ENCODE measurements around the gene MAST2.
"Not testable (repeated sequence)": the region's sequence is repeated elsewhere in the genome, so short reads cannot be mapped to it uniquely, and the experiment has no call there.

The MAST2 gene

DNA sequence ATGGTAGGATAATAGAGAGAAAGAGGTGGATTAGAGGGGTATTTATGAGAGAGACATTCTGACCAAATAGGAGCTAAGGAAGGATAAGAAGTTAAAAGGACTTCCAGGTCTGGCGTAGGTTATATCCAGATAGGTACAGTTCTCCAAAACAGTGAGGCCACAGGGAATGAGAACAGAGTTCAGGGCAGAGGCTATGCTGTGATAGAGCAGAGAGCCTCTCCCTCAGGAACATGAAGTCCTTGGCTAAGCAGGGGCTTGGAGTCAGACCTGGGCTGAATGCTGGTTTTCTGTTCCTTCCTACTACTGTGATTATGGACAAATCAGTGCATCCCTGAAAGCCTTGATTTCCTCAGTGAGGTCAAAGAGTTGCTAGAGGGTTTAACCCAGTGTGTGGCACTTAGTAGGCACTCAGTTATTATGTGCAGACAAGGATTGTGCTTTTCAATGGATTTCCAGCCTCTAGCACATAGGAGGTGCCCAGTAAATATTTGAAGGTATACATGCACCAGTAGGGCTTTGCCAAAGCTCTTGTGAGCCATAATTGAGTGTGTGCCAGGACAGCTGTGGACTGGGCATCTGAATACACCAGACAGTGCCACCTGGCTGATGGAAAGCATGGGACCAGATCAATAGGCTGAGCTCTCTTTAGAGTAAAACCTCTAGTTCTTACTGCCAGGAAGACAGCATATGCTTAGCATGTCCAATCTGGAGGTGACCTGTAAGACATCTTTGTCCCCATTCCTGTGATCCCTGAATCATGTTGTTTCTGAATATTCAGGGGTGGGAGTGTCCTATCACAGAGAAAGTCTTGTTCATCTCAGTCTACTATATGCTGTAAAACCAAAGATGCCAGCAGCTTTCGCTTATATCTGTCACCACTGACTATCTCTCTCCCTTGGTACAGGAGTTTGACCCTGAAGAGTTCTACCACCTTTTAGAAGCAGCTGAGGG lies 217.9 kb downstream of the MAST2 start:
- no peak for DNase-seq (ENCODE audit: low read depth in 2 of 2)

DNA sequence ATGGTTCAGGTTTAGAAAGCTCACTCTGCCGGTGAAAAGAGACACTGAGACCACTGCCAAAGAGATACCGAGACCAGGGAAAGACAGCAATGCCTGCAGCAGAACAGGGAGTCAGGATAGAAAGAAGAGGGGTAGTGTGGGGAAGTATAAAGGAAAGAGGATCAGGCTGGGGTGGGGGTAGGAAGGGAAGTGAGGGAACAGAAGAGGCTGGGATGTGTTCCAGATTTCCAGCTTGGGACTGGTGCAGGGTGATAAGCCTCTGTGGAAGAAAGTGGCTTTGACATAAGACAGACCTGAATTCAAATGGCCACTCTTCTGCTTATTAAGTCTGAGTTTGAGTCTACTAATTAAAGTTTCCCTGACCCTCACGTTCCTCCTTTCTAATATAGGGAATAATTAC lies 223.1 kb downstream of the MAST2 start:
- DNase-seq (ENCODE audit: low read depth in 2 of 2), result no peak

- DNase-seq (ENCODE audit: low read depth in 2 of 2), result no peak
These were observed 224.6 kb downstream of the MAST2 start for GRCh38 chr1:46027788-46028573.

- no peak for DNase-seq (ENCODE audit: low read depth in 2 of 2)
These were observed 226.9 kb downstream of the MAST2 start for GRCh38 chr1:46030074-46030870.

GRCh38 chr1:46030876-46031660 lies 227.7 kb downstream of the MAST2 start:
- DNase-seq (ENCODE audit: low read depth in 2 of 2), result no peak

DNA sequence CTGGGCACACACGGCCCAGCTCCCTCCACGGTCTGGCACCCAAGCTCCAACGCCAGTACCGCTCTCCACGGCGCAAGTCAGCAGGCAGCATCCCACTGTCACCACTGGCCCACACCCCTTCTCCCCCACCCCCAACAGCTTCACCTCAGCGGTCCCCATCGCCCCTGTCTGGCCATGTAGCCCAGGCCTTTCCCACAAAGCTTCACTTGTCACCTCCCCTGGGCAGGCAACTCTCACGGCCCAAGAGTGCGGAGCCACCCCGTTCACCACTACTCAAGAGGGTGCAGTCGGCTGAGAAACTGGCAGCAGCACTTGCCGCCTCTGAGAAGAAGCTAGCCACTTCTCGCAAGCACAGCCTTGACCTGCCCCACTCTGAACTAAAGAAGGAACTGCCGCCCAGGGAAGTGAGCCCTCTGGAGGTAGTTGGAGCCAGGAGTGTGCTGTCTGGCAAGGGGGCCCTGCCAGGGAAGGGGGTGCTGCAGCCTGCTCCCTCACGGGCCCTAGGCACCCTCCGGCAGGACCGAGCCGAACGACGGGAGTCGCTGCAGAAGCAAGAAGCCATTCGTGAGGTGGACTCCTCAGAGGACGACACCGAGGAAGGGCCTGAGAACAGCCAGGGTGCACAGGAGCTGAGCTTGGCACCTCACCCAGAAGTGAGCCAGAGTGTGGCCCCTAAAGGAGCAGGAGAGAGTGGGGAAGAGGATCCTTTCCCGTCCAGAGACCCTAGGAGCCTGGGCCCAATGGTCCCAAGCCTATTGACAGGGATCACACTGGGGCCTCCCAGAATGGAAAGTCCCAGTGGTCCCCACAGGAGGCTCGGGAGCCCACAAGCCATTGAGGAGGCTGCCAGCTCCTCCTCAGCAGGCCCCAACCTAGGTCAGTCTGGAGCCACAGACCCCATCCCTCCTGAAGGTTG lies 231.4 kb downstream of the MAST2 start:
- no peak for DNase-seq (ENCODE audit: low read depth in 2 of 2)

DNA sequence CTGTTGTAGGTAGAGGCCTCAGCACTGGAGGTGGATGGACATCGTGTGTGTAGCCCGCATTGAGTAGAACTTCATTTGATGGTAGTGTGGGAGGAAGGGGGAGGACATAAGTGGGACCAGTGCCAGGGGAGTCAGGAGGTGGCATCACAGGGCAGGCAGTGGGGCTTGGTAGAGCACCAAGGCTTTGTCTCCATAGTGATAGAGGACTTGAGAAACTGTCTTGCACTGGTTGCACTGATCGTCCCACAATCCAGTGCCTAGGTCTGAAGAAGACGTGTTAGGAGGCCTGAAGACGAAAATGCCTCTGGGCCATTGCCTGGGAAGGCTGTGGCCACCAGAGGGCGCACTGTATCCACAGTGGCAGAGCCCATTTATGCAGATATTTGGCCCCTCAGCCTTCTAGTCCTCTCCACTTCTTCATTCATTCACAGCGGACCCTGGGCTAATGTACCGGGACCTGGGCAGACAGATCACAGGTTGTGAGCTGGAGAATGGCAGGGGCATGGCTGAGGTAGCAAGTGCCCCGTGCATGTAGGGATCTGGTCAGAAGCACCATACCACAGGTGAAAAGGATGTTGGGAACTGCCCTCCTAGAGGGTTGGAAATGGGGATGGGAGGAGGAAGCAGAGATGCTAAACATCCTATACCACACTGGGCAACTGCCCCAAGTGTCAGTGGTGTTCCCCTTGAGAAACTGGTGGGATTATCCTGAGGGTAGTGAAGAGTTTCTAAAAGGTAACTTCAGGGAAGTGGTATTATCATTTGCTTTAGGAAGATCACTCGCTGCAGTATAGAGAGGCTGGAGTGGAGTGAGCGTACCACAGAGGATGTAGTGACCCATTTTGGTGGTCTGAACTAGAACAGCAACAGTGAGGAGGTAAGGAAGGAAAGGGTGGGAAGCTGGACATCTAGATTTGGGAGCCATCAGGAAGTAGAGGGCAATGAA lies 233.8 kb downstream of the MAST2 start:
- peak; percentile 44 to 51 for DNase-seq (ENCODE audit: low read depth in 2 of 2)

DNA sequence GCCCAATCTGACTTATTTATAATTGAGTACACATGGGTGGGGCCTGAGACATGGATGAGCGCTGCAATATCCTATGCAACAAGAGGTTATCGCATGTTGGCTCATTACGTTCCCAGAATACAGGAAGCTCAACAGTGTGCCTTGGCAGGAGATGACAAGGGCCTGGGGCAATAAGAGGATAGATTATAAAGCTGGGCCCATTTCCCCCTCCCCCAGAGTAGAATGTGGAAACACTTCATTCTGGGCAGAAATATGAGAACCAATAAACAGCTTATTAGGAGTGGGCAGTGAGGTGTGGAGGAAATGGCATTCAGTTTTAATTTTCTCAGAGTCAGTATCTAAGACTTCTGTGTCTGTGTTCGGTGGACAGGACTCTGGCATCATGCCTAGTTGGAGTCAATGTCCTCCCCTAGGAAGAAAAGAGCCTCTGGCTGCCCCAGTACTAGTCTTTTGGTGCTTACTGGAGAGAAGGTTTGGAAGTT lies 236.2 kb downstream of the MAST2 start:
- DNase-seq (ENCODE audit: low read depth in 2 of 2), result no peak

GRCh38 chr1:46041551-46041950 lies 238.1 kb downstream of the MAST2 start:
- no peak for DNase-seq (ENCODE audit: low read depth in 2 of 2)

GRCh38 chr1:46041974-46042373 lies 238.6 kb downstream of the MAST2 start:
- peak; percentile 7 to 16 for DNase-seq (ENCODE audit: low read depth in 2 of 2)

- DNase-seq (ENCODE audit: low read depth in 2 of 2), result no peak
These were observed 240.1 kb downstream of the MAST2 start for GRCh38 chr1:46043458-46044017.

DNA sequence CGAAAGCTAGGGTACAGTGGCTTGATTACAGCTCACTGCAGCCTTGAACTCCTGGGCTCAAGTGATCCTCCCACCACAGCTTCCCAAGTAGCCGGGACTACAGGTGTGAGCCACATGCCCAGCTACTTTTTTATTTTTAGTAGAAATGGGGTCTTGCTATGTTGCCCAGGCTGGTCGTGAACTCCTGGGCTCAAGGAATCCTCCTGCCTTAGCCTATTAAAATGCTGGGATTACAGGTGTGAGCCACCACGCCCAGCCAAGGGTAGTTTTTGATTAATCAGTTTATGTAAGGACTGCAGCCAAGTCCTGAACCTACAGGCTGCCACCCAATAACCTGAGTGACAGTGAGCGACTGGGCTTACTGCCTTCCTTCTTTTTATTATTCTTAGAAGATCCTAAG lies 240.7 kb downstream of the MAST2 start:
- no peak for DNase-seq (ENCODE audit: low read depth in 2 of 2)

DNA sequence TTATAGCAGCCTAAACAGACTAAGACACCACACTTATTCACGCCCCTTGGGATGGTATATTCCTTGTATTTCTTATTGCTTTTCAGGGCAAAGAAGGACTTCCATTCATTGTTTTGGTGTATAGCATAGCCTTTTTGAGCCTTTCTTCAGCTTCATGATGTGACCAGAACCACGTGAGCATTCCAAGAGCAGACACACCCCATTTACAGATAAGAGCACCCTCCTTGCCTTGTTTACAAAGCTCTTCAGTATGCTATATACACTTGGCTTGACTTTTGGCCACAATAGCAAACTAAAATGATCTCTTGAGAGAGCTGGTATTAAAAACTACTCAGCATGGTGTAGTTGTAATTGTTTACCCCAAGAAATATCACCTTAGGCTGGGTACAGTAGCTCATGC lies 250.3 kb downstream of the MAST2 start:
- DNase-seq (ENCODE audit: low read depth in 2 of 2), result no peak

GRCh38 chr1:46056325-46056724 lies 252.9 kb downstream of the MAST2 start:
- no peak for DNase-seq (ENCODE audit: low read depth in 2 of 2)

- not testable (repeated sequence) for DNase-seq (ENCODE audit: low read depth in 2 of 2)
These were observed 253.8 kb downstream of the MAST2 start for GRCh38 chr1:46057215-46057614.

DNA sequence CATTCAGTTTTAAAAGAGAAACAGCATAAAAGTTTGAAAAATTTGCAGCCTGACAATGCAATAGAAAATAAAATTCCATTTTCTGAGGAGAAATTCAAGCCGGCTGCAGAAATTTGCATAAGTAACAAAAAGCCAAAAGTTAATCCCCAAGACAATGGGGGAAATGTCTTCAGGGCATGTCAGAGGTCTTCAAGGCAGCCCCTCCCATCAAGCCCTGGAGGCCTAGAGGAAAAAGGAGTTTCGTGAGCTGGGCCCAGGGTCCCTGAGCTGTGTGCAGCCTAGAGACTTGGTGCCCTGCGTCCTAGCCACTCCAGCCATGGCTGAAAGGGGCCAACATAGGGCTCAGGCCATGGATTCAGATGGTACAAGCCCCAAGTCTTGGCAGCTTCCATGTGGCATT lies 254.4 kb downstream of the MAST2 start:
- DNase-seq (ENCODE audit: low read depth in 2 of 2), result no peak

DNA sequence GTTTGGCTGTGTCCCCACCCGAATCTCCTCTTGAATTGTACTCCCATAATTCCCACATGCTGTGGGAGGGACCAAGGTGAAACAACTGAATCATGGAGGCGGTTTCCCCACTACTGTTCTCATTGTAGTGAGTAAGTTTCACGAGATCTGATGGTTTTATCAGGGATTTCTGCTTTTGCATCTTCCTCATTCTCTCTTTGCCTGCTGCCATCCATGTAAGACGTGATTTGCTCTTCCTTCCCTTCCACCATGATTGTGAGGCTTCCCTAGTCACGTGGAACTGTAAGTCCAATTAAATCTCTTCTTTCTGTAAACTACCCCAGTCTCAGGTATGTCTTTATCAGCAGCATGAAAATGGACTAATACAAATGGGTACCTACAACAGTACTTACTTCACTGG lies 255.5 kb downstream of the MAST2 start:
- no peak for DNase-seq (ENCODE audit: low read depth in 2 of 2)

DNA sequence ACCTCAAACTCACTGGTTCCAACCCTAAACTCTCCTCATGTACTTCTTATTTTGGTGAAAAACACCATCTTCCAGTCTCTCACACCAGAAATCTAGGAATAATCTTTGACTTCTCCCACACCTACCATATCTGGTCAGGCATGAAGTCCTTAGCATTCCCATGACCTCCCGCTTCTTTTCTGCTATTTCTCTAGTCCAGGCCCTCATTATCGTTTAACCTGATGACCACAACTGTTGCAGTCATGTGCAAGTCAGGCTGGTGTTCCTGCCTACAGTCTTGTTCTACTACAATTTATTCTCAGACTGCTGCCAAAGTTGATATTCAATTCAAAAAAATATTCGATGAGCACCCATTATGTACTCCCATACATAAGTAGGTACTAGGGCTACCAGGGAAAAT lies 257.7 kb downstream of the MAST2 start:
- DNase-seq (ENCODE audit: low read depth in 2 of 2), result no peak
